WTC11 (cell line): ENCODE measurements around the gene ADAM22.

Experiments
- ELF4 ChIP-seq: sonication (generic); formaldehyde crosslinking; IDR thresholded peaks from 2 replicates; pipeline ENCODE4 v1.8.1; 2022; ENCODE audit warnings: low read depth, mild to moderate bottlenecking, moderate library complexity, missing genetic modification reagents
- MAX ChIP-seq: sonication (generic); formaldehyde crosslinking; IDR thresholded peaks from 2 replicates; pipeline ENCODE4 v1.8.0; 2022; ENCODE audit warnings: mild to moderate bottlenecking, missing genetic modification reagents
- MLX ChIP-seq: sonication (generic); formaldehyde crosslinking; IDR thresholded peaks from 2 replicates; pipeline ENCODE4 v1.8.1; 2023; ENCODE audit warnings: mild to moderate bottlenecking, missing genetic modification reagents, moderate library complexity
- NR3C1 ChIP-seq: sonication (generic); formaldehyde crosslinking; conservative IDR thresholded peaks from 2 replicates; pipeline ENCODE4 v1.8.1; 2023; ENCODE audit warnings: low read depth, mild to moderate bottlenecking, missing genetic modification reagents
- SP1 ChIP-seq: sonication (generic); formaldehyde crosslinking; conservative IDR thresholded peaks from 2 replicates; pipeline ENCODE4 v1.8.1; 2022; ENCODE audit warnings: missing genetic modification reagents
- TCF7 ChIP-seq: sonication (generic); formaldehyde crosslinking; IDR thresholded peaks from 2 replicates; pipeline ENCODE4 v1.8.0; 2022; ENCODE audit warnings: mild to moderate bottlenecking, low read depth, missing genetic modification reagents, moderate library complexity
- ZNF263 ChIP-seq: sonication (generic); formaldehyde crosslinking; IDR thresholded peaks from 2 replicates; pipeline ENCODE4 v1.8.1; 2022; ENCODE audit warnings: low read depth, mild to moderate bottlenecking, moderate library complexity, missing genetic modification reagents
- ZNF425 ChIP-seq: fragments of 250-450 bp; sonication (Bioruptor Pico); conservative IDR thresholded peaks from 2 replicates; pipeline ENCODE4 v1.9.0; 2021; ENCODE audit warnings: mild to moderate bottlenecking
- TF ChIP-seq, protein P1 (sequence below): sonication (generic); formaldehyde crosslinking; IDR thresholded peaks from 2 replicates; pipeline ENCODE4 v1.8.1; 2022; ENCODE audit warnings: low read depth, missing genetic modification reagents, borderline replicate concordance
- TF ChIP-seq, protein P2 (sequence below): fragments of 200-600 bp; IDR thresholded peaks from 2 replicates; pipeline ENCODE4 v1.8.0; 2022; ENCODE audit warnings: antibody characterized with exemption
- TF ChIP-seq, protein P3 (sequence below): sonication (generic); formaldehyde crosslinking; IDR thresholded peaks from 2 replicates; pipeline ENCODE4 v1.8.1; 2023; ENCODE audit warnings: mild to moderate bottlenecking, missing genetic modification reagents, moderate library complexity

DNA sequence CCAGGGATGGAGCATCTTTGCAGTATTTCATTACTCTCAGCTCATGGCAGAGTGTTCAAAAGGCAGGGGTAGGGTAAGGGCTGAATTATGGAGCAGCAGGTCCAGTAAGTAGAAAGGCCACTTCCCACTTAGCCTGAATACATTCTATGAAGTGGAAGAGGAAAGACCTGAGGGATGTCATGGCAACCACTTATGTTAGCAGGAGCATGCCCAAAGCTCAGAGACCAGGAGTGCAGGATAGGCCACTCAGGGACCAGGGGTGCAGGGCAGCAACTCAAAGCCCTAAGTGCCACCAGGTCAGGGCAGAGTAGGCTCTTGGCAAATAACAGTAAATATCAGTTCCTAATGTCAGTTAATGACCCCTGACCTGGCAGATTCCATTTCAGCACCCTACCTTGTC lies 282.2 kb downstream of the ADAM22 start:
- TF ChIP-seq, protein P1, sequence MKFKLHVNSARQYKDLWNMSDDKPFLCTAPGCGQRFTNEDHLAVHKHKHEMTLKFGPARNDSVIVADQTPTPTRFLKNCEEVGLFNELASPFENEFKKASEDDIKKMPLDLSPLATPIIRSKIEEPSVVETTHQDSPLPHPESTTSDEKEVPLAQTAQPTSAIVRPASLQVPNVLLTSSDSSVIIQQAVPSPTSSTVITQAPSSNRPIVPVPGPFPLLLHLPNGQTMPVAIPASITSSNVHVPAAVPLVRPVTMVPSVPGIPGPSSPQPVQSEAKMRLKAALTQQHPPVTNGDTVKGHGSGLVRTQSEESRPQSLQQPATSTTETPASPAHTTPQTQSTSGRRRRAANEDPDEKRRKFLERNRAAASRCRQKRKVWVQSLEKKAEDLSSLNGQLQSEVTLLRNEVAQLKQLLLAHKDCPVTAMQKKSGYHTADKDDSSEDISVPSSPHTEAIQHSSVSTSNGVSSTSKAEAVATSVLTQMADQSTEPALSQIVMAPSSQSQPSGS (CRISPR knock-in tag), result no peak
- TF ChIP-seq, protein P2, sequence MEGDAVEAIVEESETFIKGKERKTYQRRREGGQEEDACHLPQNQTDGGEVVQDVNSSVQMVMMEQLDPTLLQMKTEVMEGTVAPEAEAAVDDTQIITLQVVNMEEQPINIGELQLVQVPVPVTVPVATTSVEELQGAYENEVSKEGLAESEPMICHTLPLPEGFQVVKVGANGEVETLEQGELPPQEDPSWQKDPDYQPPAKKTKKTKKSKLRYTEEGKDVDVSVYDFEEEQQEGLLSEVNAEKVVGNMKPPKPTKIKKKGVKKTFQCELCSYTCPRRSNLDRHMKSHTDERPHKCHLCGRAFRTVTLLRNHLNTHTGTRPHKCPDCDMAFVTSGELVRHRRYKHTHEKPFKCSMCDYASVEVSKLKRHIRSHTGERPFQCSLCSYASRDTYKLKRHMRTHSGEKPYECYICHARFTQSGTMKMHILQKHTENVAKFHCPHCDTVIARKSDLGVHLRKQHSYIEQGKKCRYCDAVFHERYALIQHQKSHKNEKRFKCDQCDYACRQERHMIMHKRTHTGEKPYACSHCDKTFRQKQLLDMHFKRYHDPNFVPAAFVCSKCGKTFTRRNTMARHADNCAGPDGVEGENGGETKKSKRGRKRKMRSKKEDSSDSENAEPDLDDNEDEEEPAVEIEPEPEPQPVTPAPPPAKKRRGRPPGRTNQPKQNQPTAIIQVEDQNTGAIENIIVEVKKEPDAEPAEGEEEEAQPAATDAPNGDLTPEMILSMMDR, result no peak
- TF ChIP-seq ELF4 (no peak), ZNF425 (no peak), MLX (CRISPR knock-in tag) (no peak), TCF7 (CRISPR knock-in tag) (no peak), NR3C1 (no peak), SP1 (CRISPR knock-in tag) (no peak), MAX (no peak), ZNF263 (CRISPR knock-in tag) (no peak)
- TF ChIP-seq, protein P3, sequence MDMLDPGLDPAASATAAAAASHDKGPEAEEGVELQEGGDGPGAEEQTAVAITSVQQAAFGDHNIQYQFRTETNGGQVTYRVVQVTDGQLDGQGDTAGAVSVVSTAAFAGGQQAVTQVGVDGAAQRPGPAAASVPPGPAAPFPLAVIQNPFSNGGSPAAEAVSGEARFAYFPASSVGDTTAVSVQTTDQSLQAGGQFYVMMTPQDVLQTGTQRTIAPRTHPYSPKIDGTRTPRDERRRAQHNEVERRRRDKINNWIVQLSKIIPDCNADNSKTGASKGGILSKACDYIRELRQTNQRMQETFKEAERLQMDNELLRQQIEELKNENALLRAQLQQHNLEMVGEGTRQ (CRISPR knock-in tag), result no peak
